ENCODE data around the gene YPEL1.
"Not testable (repeated sequence)": the region's sequence is repeated elsewhere in the genome, so short reads cannot be mapped to it uniquely, and the experiment has no call there.

Gene YPEL1

GRCh38 chr22:21681566-21682370 lies 53.8 kb downstream of the YPEL1 start:
- DNase-seq, result no peak

- DNase-seq, result no peak
These were observed 54.6 kb downstream of the YPEL1 start for GRCh38 chr22:21680830-21681565.

GRCh38 chr22:21679383-21679782 lies 56.2 kb downstream of the YPEL1 start:
- DNase-seq, result no peak

GRCh38 chr22:21678842-21679241 lies 56.8 kb downstream of the YPEL1 start:
- DNase-seq, result not testable (repeated sequence)

GRCh38 chr22:21677606-21678443 lies 57.8 kb downstream of the YPEL1 start:
- DNase-seq, result no peak

- DNase-seq, result no peak
These were observed 60.9 kb downstream of the YPEL1 start for GRCh38 chr22:21674638-21675245.

- DNase-seq, result no peak
These were observed 61.9 kb downstream of the YPEL1 start for GRCh38 chr22:21673534-21674321.

- no peak for DNase-seq
These were observed 63.4 kb downstream of the YPEL1 start for GRCh38 chr22:21672107-21672629.

GRCh38 chr22:21669026-21669425 lies 66.6 kb downstream of the YPEL1 start:
- DNase-seq, result no peak

GRCh38 chr22:21666786-21667185 lies 68.8 kb downstream of the YPEL1 start:
- DNase-seq, result no peak

GRCh38 chr22:21665047-21665851 lies 70.3 kb downstream of the YPEL1 start:
- no peak for DNase-seq

- DNase-seq, result no peak
These were observed 71.9 kb downstream of the YPEL1 start for GRCh38 chr22:21663738-21664137.

GRCh38 chr22:21661991-21662390 lies 73.6 kb downstream of the YPEL1 start:
- no peak for DNase-seq

- DNase-seq, result no peak
These were observed 74.7 kb downstream of the YPEL1 start for GRCh38 chr22:21660904-21661303.

- DNase-seq, result no peak
These were observed 75.6 kb downstream of the YPEL1 start for GRCh38 chr22:21659864-21660525.

GRCh38 chr22:21657360-21658032 lies 78.1 kb downstream of the YPEL1 start:
- DNase-seq, result peak; percentile 82

GRCh38 chr22:21657020-21657359 lies 78.6 kb downstream of the YPEL1 start:
- no peak for DNase-seq

GRCh38 chr22:21652547-21653545 lies 82.7 kb downstream of the YPEL1 start:
- no peak for DNase-seq

All from activated CD4-positive, CD25-positive, alpha-beta regulatory T cell treated with anti-CD3 and anti-CD28 coated beads, Interleukin-2, amount 50 U/mL, for 72 hours (primary cell).